Measurements from ENCODE around the gene RFX7.

- no peak for TF ChIP-seq CEBPB (IDR thresholded peaks at IDR 0.05)
- no peak for TF ChIP-seq ZBTB7A (IDR thresholded peaks at IDR 0.05; ENCODE audit: low read depth)
- no peak for TF ChIP-seq REST (IDR thresholded peaks at IDR 0.05; ENCODE audit: low read depth)
- TF ChIP-seq TAF1 (IDR thresholded peaks at IDR 0.05; ENCODE audit: low read depth), result no peak
- TF ChIP-seq EP300 (IDR thresholded peaks at IDR 0.05; ENCODE audit: borderline replicate concordance), result no peak
- TF ChIP-seq TCF12 (IDR thresholded peaks at IDR 0.05; ENCODE audit: low read depth), result no peak
- TF ChIP-seq EGR1 (IDR thresholded peaks at IDR 0.05), result no peak
- TF ChIP-seq YY1 (IDR thresholded peaks at IDR 0.05; ENCODE audit: low read depth), result no peak
- TF ChIP-seq RAD21 (IDR thresholded peaks at IDR 0.05; ENCODE audit: low read depth), result no peak
- no peak for TF ChIP-seq TEAD4 (IDR thresholded peaks at IDR 0.05)
- TF ChIP-seq MAX (IDR thresholded peaks at IDR 0.05), result no peak
- TF ChIP-seq FOXM1 (IDR thresholded peaks at IDR 0.05; ENCODE audit: borderline replicate concordance, low read depth), result no peak
- TF ChIP-seq CREB1 (IDR thresholded peaks at IDR 0.05; ENCODE audit: low read depth), result no peak
These were observed 42.5 kb upstream of the RFX7 start for GRCh38 chr15:56286213-56286612.

Measured in Ishikawa (cell line).